Right forelimb (tissue), 1 donor: ENCODE data around the gene SPATA31A3.
"Not testable (repeated sequence)": the region's sequence is repeated elsewhere in the genome, so short reads cannot be mapped to it uniquely, and the experiment has no call there.

Source experiments
- DNase-seq: peaks from one replicate; pipeline ENCODE4 v3.0.0-alpha.2; 2018

SPATA31A3 gene

DNA sequence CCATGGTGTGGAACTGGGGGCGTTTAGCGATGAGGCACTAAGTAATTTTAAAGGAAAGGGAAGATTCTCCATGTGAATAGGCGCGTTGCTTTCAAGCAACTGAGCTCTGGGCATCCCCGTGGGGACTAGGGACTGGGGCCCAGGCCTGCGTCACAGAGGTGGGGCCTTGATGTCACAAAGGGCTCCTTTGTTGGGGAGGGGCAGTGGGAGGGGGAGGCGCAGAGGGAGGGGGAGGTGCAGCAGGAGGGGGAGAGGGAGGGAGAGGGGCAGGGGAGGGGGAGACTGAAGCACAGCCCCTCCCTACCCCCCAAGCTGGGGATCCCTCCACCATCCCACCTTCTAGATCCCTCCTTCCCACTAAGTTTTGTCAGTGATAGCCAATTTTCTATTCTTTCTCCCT lies at the start of gene SPATA31A3:
SPATA31A3 (minus strand) TSS at position 101 of the 400 bp plus-strand sequence; CDS start at position 72, 29 bp downstream.
- DNase-seq = not testable (repeated sequence)

DNA sequence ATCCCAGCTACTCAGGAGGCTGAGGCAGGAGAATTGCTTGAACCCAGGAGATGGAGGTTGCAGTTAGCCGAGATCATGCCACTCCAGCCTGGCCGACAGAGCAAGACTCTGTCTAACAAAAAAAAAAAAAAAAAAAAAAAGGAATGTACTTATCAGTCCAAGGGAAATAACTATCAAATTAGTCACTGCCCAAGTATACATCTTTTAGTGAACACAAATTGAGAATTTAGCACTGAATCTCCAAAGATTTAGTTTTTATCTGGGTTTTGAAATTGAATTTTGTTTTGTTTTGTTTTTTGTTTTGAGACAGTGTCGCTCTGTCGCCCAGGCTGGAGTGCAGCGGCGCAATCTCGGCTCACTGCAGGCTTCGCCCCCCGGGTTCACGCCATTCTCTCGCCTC lies 39.8 kb downstream of the SPATA31A3 start:
- not testable (repeated sequence) for DNase-seq

DNA sequence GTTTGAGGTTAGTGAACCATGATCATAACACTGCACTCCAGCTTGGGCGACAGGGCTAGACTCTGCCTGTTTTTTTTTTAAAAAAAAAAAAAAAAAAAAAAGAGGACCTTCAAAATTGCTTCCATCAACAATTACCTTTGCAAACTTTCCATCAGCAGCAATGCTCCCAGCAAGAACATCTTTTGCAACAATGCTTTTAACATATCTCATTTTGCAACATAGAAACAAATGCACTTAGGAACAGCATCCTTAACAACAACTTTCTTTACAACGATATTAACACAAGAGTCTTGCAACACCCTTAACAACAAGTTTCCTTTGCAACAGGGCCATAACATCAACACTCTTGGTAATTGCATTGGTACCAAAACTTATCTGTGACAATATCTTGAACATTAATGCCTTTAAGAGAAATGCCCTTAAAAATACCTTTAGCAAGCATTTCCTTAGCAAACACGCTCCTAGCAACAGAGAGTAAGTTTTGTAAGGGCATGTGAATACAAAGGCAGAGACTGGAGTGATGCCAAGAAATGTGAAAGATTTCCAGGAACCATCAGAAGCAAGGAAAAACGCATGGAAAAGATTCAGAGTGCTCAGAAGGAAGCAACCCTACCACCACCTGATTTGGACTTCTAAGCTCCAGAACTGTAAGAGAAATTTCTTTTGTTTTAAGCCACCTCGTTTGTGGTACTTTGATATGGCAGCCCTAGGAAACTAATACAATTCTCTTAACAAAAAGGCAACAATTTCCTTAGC lies 49.8 kb downstream of the SPATA31A3 start:
- not testable (repeated sequence) for DNase-seq

DNA sequence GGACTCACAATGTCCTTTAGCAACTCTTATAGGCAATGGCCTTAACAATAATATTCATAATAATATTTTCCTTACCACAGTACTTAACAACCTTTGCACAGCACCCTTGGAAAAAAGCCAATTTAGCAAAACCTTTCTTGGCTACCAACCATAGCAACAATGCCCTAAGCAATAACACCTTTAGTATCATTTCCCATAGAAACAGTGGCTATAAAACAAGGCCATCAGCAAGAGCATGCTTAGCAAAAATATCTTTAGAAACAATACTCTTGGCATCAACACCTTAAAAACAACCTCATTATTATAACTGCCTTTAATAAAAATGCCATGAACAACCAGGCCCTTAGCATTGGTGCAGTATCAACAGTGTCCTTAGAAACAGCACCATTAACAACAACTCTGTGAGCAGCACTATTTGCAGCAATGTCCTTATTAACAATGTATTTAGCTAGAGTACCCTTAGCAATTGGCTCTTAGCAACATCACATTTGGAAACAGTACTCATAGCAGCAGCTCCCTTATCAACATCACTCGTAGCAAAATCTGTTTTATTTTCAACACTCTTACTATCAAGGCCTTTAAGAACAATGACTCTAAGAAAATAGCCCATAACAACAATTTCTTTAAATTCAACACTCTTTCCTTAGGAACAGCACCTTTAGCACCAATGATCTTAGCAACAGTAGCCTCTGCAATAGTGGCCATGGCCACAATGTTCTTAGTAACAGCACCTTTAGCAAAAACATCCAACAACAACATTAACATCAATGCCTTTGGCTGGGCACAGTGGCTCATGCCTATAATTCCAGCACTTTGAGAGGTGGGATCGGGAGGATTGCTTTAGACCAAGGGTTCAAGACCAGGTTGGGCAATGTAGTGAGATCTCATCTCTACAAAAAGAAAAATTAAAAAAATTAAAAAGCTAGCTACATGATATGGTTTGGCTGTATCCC lies 52.2 kb downstream of the SPATA31A3 start:
- not testable (repeated sequence) for DNase-seq

DNA sequence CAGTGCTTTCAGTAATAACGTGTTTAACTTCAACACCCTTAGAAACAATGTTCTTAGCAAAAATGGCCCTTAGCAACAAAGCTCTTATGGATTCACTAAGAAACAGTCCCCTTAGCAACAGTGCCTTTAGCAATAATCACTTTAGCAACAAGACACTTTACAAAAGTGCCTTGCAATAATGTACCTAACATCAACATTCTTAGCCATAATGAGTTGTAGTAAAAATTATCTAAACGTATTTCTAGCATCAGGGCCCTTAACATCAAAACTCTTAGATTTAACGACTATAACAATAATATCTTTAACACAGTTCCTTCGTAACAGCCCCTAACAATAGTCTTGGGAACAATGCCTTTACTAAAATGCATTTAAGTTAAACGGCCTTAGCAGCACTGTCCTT lies 54.0 kb downstream of the SPATA31A3 start:
- DNase-seq = not testable (repeated sequence)

DNA sequence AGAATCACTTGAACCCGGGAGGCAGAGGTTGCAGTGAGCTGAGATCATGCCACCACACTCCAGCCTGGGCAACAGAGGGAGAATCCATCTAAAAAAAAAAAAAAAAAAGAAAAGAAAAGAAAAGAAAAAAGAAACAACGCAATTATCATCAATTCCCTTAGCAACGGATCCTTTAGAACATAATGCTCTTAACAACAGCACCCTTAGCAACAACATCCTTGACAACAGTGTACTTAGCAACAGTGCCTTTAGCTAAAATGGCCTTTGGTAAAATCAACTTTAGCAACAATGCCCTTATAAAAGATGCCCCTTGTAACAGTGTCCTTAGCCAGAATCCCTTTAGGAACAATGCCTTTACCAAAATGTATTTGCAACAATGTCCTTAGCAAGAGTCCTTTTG lies 54.7 kb downstream of the SPATA31A3 start:
- DNase-seq = not testable (repeated sequence)
